Neural cell (in vitro differentiated cells): ENCODE results near the gene CSPG4.

Source experiments
- CTCF ChIP-seq: fragments of 450-650 bp; IDR thresholded peaks from 2 replicates; pipeline ENCODE4 v1.5.1; 2014; ENCODE audit warnings: antibody characterized with exemption, mild to moderate bottlenecking, moderate library complexity; ENCODE audit not compliant: poor library complexity, severe bottlenecking
- EP300 ChIP-seq: fragments of 450-650 bp; conservative IDR thresholded peaks from 2 replicates; pipeline ENCODE4 v1.6.1; 2014; ENCODE audit warnings: antibody characterized with exemption, mild to moderate bottlenecking, moderate library complexity; ENCODE audit not compliant: poor library complexity, severe bottlenecking
- EZH2 ChIP-seq: fragments of 200-600, 300-800 bp; shearing (Covaris generic), sonication (generic); IDR thresholded peaks from 2 replicates; pipeline ENCODE4 v1.6.1; 2014; ENCODE audit warnings: antibody characterized with exemption, low read length, borderline replicate concordance, mild to moderate bottlenecking; ENCODE audit not compliant: insufficient read depth, poor library complexity, severe bottlenecking
- POLR2AphosphoS5 ChIP-seq: IDR thresholded peaks from 2 replicates; pipeline ENCODE4 v1.6.1; 2012
- RAD21 ChIP-seq: fragments of 450-650 bp; conservative IDR thresholded peaks from 2 replicates; pipeline ENCODE4 v1.6.1; 2014; ENCODE audit warnings: antibody characterized with exemption, mild to moderate bottlenecking, moderate library complexity
- REST ChIP-seq: IDR thresholded peaks from 2 replicates; pipeline ENCODE4 v1.6.1; 2012; ENCODE audit warnings: borderline replicate concordance

- TF ChIP-seq EP300 (no peak), EZH2 (no peak), REST (no peak), POLR2AphosphoS5 (no peak), CTCF (no peak), RAD21 (no peak)
Measured at GRCh38 chr15:75745305-75745704, 32.7 kb upstream of the CSPG4 start.
